ENCODE results near the gene FAM193B.

The FAM193B gene

GRCh38 chr5:177509991-177510566, 44.3 kb downstream of the FAM193B start:
- no peak for DNase-seq (ENCODE audit: insufficient read length, low spot score)
- no peak for FAIRE-seq
- TF ChIP-seq POLR2A (IDR thresholded peaks at IDR 0.05; ENCODE audit: low read depth, low read length), result no peak

GRCh38 chr5:177509381-177509951, 44.9 kb downstream of the FAM193B start, which contains the start of gene DOK3:
Gene DOK3, minus strand, starts transcription at chr5:177509826. Its CDS starts 286 bp downstream, at chr5:177509540.
- DNase-seq (ENCODE audit: insufficient read length, low spot score), result no peak
- FAIRE-seq, result no peak
- TF ChIP-seq POLR2A (IDR thresholded peaks at IDR 0.05; ENCODE audit: low read depth, low read length), result no peak

- no peak for FAIRE-seq
- no peak for TF ChIP-seq POLR2A (IDR thresholded peaks at IDR 0.05; ENCODE audit: low read depth, low read length)
- DNase-seq (ENCODE audit: insufficient read length, low spot score), result no peak
These were observed 45.5 kb downstream of the FAM193B start for GRCh38 chr5:177508837-177509236.

- no peak for FAIRE-seq
- no peak for TF ChIP-seq POLR2A (IDR thresholded peaks at IDR 0.05; ENCODE audit: low read depth, low read length)
- DNase-seq (ENCODE audit: insufficient read length, low spot score), result no peak
These were observed 46.1 kb downstream of the FAM193B start for GRCh38 chr5:177508221-177508611.

- TF ChIP-seq POLR2A (IDR thresholded peaks at IDR 0.05; ENCODE audit: low read depth, low read length), result no peak
- DNase-seq (ENCODE audit: insufficient read length, low spot score) (no peak), FAIRE-seq (no peak)
These were observed 46.7 kb downstream of the FAM193B start for GRCh38 chr5:177507596-177508220.

DNA sequence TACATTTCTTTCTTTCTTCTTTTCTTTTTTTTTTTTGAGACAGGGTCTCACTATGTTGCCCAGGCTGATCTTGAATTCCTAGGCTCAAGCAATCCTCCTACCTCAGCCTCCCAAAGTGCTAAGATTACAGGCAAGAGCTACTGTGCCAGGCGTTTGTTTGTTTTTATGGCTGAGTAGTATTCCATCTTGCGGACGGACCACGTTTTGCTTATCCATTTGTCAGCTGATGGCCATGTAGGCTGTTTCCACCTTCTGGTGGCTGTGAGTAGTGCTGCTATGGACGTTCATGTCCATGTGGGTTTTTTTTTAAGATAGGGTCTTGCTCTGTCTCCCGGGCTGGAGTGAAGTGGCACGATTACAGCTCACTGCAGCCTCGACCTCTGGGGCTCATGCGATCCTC, 47.2 kb downstream of the FAM193B start:
- no peak for DNase-seq (ENCODE audit: insufficient read length, low spot score)
- no peak for TF ChIP-seq POLR2A (IDR thresholded peaks at IDR 0.05; ENCODE audit: low read depth, low read length)
- no peak for FAIRE-seq

DNA sequence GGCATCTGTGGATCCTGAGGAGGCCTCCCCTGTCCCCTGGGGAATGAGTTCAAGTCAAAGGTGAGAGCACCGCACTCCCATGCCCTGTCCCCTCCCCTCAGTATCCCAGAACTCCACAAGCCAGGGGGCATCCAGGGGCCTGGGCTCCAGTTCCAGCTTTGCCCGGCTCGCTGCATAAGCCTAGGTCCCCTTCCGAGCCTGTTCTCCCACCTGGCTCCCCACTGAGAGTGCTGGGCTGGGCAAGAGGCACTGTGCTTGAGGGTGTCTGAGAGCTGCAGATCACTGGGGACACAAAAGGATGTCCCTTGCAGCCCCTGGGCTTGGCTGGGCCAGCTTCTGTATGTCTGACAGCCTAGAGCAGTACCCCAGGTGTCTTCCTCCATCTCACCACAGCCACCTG, 49.3 kb downstream of the FAM193B start:
- no peak for DNase-seq (ENCODE audit: insufficient read length, low spot score)
- no peak for TF ChIP-seq POLR2A (IDR thresholded peaks at IDR 0.05; ENCODE audit: low read depth, low read length)
- FAIRE-seq, result no peak

GRCh38 chr5:177504086-177505056, 50.0 kb downstream of the FAM193B start:
- FAIRE-seq, result no peak
- no peak for TF ChIP-seq POLR2A (IDR thresholded peaks at IDR 0.05; ENCODE audit: low read depth, low read length)

DNA sequence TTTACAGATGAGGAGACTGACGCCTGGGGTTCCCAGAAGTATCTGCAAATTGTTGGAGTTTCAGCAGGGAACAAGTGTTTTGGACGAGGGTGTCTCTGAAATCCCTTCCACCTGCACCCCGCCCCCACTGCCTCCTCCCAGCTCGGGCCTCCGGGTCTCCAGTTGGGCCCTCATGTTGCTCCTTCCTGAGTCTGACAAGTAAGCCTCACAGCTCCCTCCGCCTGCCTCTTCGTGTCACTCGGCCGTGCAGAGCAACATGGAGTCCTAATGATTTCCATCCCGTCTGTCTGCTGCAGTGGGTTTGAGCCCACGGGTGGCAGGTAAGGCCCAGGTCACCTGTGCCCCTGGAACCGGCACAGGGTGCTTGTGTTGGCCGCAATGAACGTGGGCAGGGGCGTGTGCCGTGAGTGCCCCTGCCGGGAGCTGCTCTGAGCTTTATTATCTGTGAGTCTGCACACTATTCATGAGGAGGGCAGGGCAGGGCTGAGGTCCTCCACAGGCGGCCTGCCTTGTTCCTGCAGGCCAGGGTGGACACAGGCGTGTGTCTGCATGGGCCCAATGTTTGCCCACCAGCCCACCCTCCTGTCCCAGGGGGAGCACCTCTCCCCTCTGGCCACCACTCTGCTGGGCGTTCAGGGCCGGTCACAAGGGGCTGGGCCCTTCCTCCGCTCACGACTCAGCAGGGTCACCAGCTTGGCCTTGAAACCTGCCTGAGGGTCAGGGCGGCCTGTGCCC, 50.8 kb downstream of the FAM193B start:
- no peak for FAIRE-seq
- no peak for DNase-seq (ENCODE audit: insufficient read length, low spot score)
- no peak for TF ChIP-seq POLR2A (IDR thresholded peaks at IDR 0.05; ENCODE audit: low read depth, low read length)

More at GRCh38 chr5:177504086-177505056, 50.0 kb downstream of the FAM193B start:
- DNase-seq (ENCODE audit: insufficient read length, low spot score), result no peak

- no peak for FAIRE-seq
- no peak for TF ChIP-seq POLR2A (IDR thresholded peaks at IDR 0.05; ENCODE audit: low read depth, low read length)
- DNase-seq (ENCODE audit: insufficient read length, low spot score), result no peak
These were observed 51.5 kb downstream of the FAM193B start for GRCh38 chr5:177502886-177503285.

DNA sequence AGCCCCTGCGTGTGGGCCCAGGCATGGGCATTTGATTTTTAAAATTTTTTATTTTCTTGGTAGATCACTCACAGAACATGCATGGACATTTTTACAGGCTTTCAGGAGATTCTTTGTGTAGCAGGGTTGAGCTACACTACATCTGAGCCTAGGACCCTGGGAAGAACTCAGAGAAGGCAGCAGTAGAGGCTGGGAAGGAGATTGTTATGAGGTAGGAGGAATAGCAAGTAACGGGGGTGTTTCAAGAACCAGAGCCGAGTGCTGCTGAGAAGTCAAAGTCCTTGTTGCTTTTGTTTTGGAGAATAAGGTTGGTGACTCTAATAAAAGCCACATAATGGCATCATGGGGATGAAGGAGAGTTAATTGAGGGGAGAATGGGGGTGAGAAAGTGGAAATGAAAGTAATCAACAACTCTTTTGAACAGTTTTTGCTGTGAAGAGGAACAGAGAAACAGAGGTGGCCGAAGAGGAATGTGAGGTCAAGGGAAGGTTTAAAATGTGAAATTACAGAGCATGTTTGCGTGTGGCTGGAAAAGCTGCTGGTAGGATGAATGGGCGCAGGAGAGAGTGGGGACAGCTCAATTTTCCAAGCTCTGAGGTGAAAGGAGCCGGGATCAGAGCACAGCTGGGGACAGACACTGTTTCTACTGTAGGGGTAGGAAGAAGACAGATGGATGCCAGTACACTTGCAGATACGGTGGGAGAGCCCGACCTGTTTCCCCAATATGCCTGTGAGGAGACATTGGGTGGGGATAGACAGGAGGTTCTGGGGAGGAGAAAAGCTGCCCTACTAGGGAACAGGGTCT, 52.3 kb downstream of the FAM193B start:
- DNase-seq (ENCODE audit: insufficient read length, low spot score) (no peak), FAIRE-seq (no peak)
- no peak for TF ChIP-seq POLR2A (IDR thresholded peaks at IDR 0.05; ENCODE audit: low read depth, low read length)

DNA sequence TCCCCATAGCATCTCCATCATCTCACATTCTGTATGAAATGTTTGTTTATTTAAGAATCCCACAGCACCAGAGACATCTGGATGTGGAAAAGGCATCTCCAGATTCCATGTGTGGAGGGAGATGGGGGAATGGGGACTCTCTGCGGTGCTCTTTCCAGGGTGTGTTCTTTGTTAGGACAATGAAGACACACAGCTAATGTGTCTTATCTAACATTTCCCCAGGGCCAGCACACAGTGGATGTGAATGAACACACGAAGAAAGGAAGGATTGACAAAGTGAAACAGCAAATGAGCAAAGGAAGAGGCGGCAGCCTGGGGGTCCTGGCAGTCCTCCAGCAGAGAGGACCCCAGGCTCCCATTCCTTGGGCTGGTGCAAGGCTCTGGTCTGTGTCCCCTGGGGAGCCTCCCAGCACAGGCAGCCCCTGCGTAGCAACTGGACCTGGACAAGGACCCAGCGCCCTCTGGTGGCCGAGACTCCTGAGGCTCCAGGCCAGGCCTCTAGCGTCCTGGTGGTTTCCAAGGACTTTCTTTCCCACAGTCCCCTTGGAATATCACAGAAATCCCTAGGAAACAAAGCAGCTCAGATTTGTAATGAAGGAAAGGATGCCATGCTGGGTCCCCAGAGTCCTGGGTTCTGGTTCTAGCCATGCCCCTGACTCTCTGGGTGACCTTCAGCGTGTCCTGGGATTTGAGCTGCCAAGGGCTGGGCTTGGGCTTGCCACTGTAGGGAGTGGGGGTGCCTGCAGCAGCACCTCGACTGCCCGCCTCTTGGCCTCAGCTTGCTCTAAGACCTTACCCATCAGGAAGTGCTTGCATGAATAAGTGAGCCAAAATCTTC, 53.5 kb downstream of the FAM193B start:
- peak; percentile 94 for DNase-seq (ENCODE audit: insufficient read length, low spot score)
- 0 out of 2 replicates have a peak, but pooled peaks have one; percentile 19 for TF ChIP-seq POLR2A (IDR thresholded peaks at IDR 0.05; ENCODE audit: low read depth, low read length)
- no peak for FAIRE-seq

Measured in H54 (cell line).